ENCODE measurements around the gene HSPD1.

The HSPD1 gene

DNA sequence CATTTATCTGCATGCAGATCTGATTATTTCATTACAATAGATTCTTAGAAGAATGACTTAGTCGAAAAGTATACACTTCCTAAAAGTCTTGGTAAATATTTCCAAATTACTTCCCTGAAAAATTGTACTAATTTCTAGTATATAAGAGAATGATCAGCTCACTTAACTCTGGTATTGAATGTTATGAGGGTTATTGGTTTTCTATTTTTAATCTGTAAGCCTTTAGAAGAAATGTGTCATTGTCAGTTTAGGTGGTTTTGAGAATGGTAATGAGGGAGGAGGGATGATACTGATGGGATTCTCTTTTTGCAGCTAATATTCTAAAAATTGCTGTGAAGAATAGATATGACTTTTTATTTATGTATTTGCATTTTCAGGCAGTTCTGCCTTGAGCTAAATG is 40.1 kb upstream of the HSPD1 start:
- TF ChIP-seq ZBTB7A (IDR thresholded peaks at IDR 0.05; ENCODE audit: low read depth) (no peak), CREB1 (IDR thresholded peaks at IDR 0.05; ENCODE audit: low read depth) (no peak), FOXM1 (IDR thresholded peaks at IDR 0.05; ENCODE audit: borderline replicate concordance, low read depth) (no peak), TAF1 (IDR thresholded peaks at IDR 0.05; ENCODE audit: low read depth) (no peak), YY1 (IDR thresholded peaks at IDR 0.05; ENCODE audit: low read depth) (no peak), RAD21 (IDR thresholded peaks at IDR 0.05; ENCODE audit: low read depth) (no peak), EGR1 (IDR thresholded peaks at IDR 0.05) (no peak), TEAD4 (IDR thresholded peaks at IDR 0.05) (no peak), TCF12 (IDR thresholded peaks at IDR 0.05; ENCODE audit: low read depth) (no peak), EP300 (IDR thresholded peaks at IDR 0.05; ENCODE audit: borderline replicate concordance) (no peak), REST (IDR thresholded peaks at IDR 0.05; ENCODE audit: low read depth) (no peak), NFIC (IDR thresholded peaks at IDR 0.05) (no peak), CEBPB (IDR thresholded peaks at IDR 0.05) (no peak)
- TF ChIP-seq, protein P1, sequence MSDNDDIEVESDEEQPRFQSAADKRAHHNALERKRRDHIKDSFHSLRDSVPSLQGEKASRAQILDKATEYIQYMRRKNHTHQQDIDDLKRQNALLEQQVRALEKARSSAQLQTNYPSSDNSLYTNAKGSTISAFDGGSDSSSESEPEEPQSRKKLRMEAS (IDR thresholded peaks at IDR 0.05): no peak
- TF ChIP-seq, protein P2, sequence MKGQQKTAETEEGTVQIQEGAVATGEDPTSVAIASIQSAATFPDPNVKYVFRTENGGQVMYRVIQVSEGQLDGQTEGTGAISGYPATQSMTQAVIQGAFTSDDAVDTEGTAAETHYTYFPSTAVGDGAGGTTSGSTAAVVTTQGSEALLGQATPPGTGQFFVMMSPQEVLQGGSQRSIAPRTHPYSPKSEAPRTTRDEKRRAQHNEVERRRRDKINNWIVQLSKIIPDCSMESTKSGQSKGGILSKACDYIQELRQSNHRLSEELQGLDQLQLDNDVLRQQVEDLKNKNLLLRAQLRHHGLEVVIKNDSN (IDR thresholded peaks at IDR 0.05): no peak

DNA sequence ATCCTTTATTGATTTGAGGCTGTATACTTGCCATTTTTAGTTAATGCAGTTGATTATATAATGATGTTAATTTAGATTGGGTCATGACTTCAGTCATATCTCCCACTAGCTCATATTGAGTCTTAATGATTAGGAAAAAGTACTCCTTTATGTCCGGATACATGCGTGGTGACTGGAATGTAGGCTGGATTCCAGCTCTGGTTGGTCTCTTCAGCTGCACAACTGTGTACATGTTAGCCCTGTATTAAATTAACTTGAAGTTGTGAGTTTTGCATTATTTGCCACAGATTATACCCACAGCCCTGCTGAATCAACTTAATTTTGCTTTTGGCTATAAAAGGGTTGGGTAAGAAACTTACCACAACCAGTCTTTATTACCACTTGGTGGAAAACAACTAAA is 38.8 kb upstream of the HSPD1 start:
- TF ChIP-seq EP300 (IDR thresholded peaks at IDR 0.05; ENCODE audit: borderline replicate concordance) (no peak), REST (IDR thresholded peaks at IDR 0.05; ENCODE audit: low read depth) (no peak), TCF12 (IDR thresholded peaks at IDR 0.05; ENCODE audit: low read depth) (no peak), FOXM1 (IDR thresholded peaks at IDR 0.05; ENCODE audit: borderline replicate concordance, low read depth) (no peak), TAF1 (IDR thresholded peaks at IDR 0.05; ENCODE audit: low read depth) (no peak), CEBPB (IDR thresholded peaks at IDR 0.05) (no peak), CREB1 (IDR thresholded peaks at IDR 0.05; ENCODE audit: low read depth) (no peak), EGR1 (IDR thresholded peaks at IDR 0.05) (no peak), RAD21 (IDR thresholded peaks at IDR 0.05; ENCODE audit: low read depth) (no peak)
- TF ChIP-seq, protein P2 (IDR thresholded peaks at IDR 0.05): no peak

DNA sequence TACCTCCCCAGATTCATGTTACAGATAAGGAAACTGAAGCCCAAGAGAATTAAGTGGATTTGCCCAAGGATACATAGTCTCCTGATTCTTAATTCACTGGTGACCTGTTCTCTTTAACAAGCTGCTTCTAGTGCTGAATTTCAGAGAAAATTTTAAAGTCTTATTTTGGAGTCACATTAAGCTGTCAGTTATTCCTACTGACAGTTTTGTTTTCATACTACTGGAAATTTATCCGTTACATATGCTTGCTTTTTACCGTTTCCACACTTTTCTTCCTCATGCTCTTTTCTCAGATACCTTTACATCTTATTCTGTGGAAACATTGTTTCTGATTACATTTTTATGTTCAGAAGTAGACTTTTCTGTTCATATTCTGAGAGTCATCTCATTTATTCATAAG is 17.5 kb upstream of the HSPD1 start:
- TF ChIP-seq, protein P1 (IDR thresholded peaks at IDR 0.05): no peak
- TF ChIP-seq REST (IDR thresholded peaks at IDR 0.05; ENCODE audit: low read depth): no peak
- no peak for TF ChIP-seq RAD21 (IDR thresholded peaks at IDR 0.05; ENCODE audit: low read depth)
- no peak for TF ChIP-seq TEAD4 (IDR thresholded peaks at IDR 0.05)

DNA sequence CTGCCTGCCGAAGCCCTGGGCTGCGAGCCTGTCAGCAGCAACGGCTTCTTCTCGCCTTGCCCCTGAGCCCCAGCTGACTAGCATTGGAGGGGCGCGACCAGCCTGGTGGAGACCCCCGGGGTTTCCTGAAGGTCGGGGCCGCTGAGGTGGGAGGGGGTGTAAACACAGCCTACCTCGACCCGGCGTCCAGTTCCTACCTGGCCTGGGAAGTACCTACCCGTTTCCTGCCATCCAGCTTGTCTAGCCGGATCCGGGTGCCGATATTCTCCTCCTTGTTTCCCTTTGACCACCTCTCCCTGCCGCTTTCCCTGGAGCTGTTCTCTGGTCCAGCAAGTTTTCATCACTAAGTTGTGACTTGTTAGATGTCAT is 16.7 kb upstream of the HSPD1 start:
- no peak for TF ChIP-seq REST (IDR thresholded peaks at IDR 0.05; ENCODE audit: low read depth)
- TF ChIP-seq TAF1 (IDR thresholded peaks at IDR 0.05; ENCODE audit: low read depth): no peak
- TF ChIP-seq CEBPB (IDR thresholded peaks at IDR 0.05): no peak
- no peak for TF ChIP-seq TEAD4 (IDR thresholded peaks at IDR 0.05)
- TF ChIP-seq, protein P1 (IDR thresholded peaks at IDR 0.05): no peak
- no peak for TF ChIP-seq NFIC (IDR thresholded peaks at IDR 0.05)
- TF ChIP-seq FOXM1 (IDR thresholded peaks at IDR 0.05; ENCODE audit: borderline replicate concordance, low read depth): no peak
- no peak for TF ChIP-seq YY1 (IDR thresholded peaks at IDR 0.05; ENCODE audit: low read depth)
- TF ChIP-seq TCF12 (IDR thresholded peaks at IDR 0.05; ENCODE audit: low read depth): no peak

All from Ishikawa (cell line).